H1 (cell line): ENCODE data around the gene CERT1. TPM values are rescaled to one million over a fixed set of nuclear protein-coding genes. Genes with fewer than 3 reads are reported as not detected.

Experiments used
- CTCF ChIA-PET: fragments of 300-600 bp; sonication (Branson Sonifier 250); formaldehyde crosslinking; loops from one replicate; lab custom pipeline; 2021; ENCODE audit not compliant: partially characterized antibody; lab: Charles Lee
- POLR2A ChIA-PET: fragments of 300-600 bp; sonication (Branson Sonifier 250); formaldehyde crosslinking; loops from one replicate; lab custom pipeline; 2021; ENCODE audit warnings: inconsistent platforms; ENCODE audit not compliant: partially characterized antibody; lab: Charles Lee
- DNase-seq, 2 experiments: peaks; one replicate each; pipeline versions ENCODE4 v3.0.0 to v3.0.0-alpha.2; 2010 to 2022; ENCODE audit warnings: low spot score in 2 of 2, low read depth in 1 of 2, mixed read lengths in 1 of 2
- FAIRE-seq: peaks from 2 replicates; lab custom pipeline; 2011; peaks lifted over from hg19 to GRCh38; lab: Jason Lieb, UNC
- H2AFZ ChIP-seq: 2 replicates; pipeline ENCODE4 v1.8.1; 2012; ENCODE audit warnings: low read length, inconsistent platforms
- H2AK5ac ChIP-seq: 2 replicates; pipeline ENCODE4 v1.6.1; 2013; ENCODE audit warnings: low read depth, low read length
- H2BK120ac ChIP-seq: replicated peaks from 2 replicates; pipeline ENCODE3; 2013; ENCODE audit warnings: low read depth, low read length, inconsistent platforms
- H2BK12ac ChIP-seq: 2 replicates; pipeline ENCODE4 v1.6.1; 2013; ENCODE audit warnings: low read depth, low read length
- H2BK15ac ChIP-seq: 2 replicates; pipeline ENCODE4 v1.6.1; 2013; ENCODE audit warnings: low read length
- H2BK20ac ChIP-seq: 2 replicates; pipeline ENCODE4 v1.6.1; 2013; ENCODE audit warnings: low read length
- H2BK5ac ChIP-seq: 2 replicates; pipeline ENCODE4 v1.6.1; 2013; ENCODE audit warnings: low read depth, low read length
- H3K14ac ChIP-seq: 2 replicates; pipeline ENCODE4 v1.6.1; 2013; ENCODE audit warnings: inconsistent platforms; ENCODE audit not compliant: insufficient read length
- H3K18ac ChIP-seq: 2 replicates; pipeline ENCODE4 v1.6.1; 2013; ENCODE audit warnings: low read length; ENCODE audit errors: extremely low read depth
- H3K23ac ChIP-seq: 2 replicates; pipeline ENCODE4 v1.6.1; 2013; ENCODE audit warnings: inconsistent platforms; ENCODE audit not compliant: insufficient read length
- H3K23me2 ChIP-seq: 2 replicates; pipeline ENCODE4 v1.6.1; 2013; ENCODE audit warnings: low read depth, low read length
- H3K27ac ChIP-seq: 2 replicates; pipeline ENCODE4 v1.6.1; 2011; ENCODE audit warnings: low read depth, low read length, inconsistent platforms
- H3K27me3 ChIP-seq, 4 experiments: replicated peaks in 1 of 4; 1 replicate in 1 of 4; 2 replicates in 3 of 4; pipeline versions ENCODE4 v1.6.1 to v1.8.1; 2011 to 2013; ENCODE audit warnings: low read length in 3 of 4, mild to moderate bottlenecking in 3 of 4, inconsistent platforms in 2 of 4, mixed read lengths in 2 of 4, moderate library complexity in 1 of 4; ENCODE audit not compliant: control insufficient read depth in 3 of 4, insufficient read depth in 3 of 4; ENCODE audit errors: extremely low read depth in 1 of 4
- H3K36me3 ChIP-seq, 4 experiments: 2 replicates each; pipeline versions ENCODE4 v1.6.1 to v1.8.1; 2011 to 2013; ENCODE audit warnings: mild to moderate bottlenecking in 4 of 4, low read length in 3 of 4, moderate library complexity in 2 of 4, control low read depth in 1 of 4, inconsistent platforms in 1 of 4; ENCODE audit not compliant: insufficient read depth in 4 of 4, control insufficient read depth in 2 of 4
- H3K4ac ChIP-seq: replicated peaks from 2 replicates; pipeline ENCODE3; 2013; ENCODE audit warnings: low read length, low read depth, mixed read lengths, inconsistent platforms; ENCODE audit not compliant: insufficient read length
- H3K4me1 ChIP-seq, 4 experiments: replicated peaks in 1 of 4; 1 replicate in 1 of 4; 2 replicates in 3 of 4; pipeline versions ENCODE4 v1.6.1 to v1.8.1; 2011 to 2013; ENCODE audit warnings: low read length in 3 of 4, inconsistent platforms in 2 of 4, mixed read lengths in 1 of 4; ENCODE audit not compliant: insufficient read depth in 4 of 4, control insufficient read depth in 3 of 4
- H3K4me2 ChIP-seq, 2 experiments: 2 replicates each; pipeline versions ENCODE4 v1.6.1 to v1.8.1; 2011 to 2013; ENCODE audit warnings: low read depth in 2 of 2, low read length in 2 of 2, control low read depth in 1 of 2, inconsistent platforms in 1 of 2, mild to moderate bottlenecking in 1 of 2; ENCODE audit not compliant: insufficient read depth in 1 of 2
- H3K4me3 ChIP-seq, 4 experiments: fragments of 200-600, 300-600 bp in 1 of 4; sonication (generic), shearing (Covaris generic), sonication (Bioruptor Twin) in 1 of 4; 2 replicates each; pipeline versions ENCODE4 v1.5.1 to v1.8.1; 2011 to 2016; ENCODE audit warnings: low read length in 4 of 4, low read depth in 3 of 4, control low read depth in 2 of 4, inconsistent platforms in 2 of 4, mild to moderate bottlenecking in 2 of 4, mixed read lengths in 1 of 4, moderate library complexity in 1 of 4; ENCODE audit not compliant: insufficient read depth in 2 of 4; ENCODE audit errors: extremely low read depth in 1 of 4
- H3K56ac ChIP-seq: replicated peaks from 2 replicates; pipeline ENCODE3; 2013; ENCODE audit warnings: low read depth, mild to moderate bottlenecking, mixed read lengths, low read length, inconsistent platforms; ENCODE audit not compliant: insufficient read length
- H3K79me1 ChIP-seq: 2 replicates; pipeline ENCODE4 v1.6.1; 2013; ENCODE audit warnings: low read depth, low read length, control low read depth
- H3K79me2 ChIP-seq, 2 experiments: 2 replicates each; pipeline versions ENCODE4 v1.6.1 to v1.8.1; 2012 to 2013; ENCODE audit warnings: low read length in 2 of 2, mild to moderate bottlenecking in 2 of 2, inconsistent platforms in 1 of 2; ENCODE audit not compliant: insufficient read depth in 2 of 2, control insufficient read depth in 1 of 2
- H3K9ac ChIP-seq, 4 experiments: replicated peaks in 1 of 4; 1 replicate in 1 of 4; 2 replicates in 3 of 4; pipeline versions ENCODE4 v1.6.1 to v1.8.1; 2011 to 2013; ENCODE audit warnings: low read depth in 3 of 4, low read length in 3 of 4, control low read depth in 2 of 4, mild to moderate bottlenecking in 2 of 4, moderate library complexity in 2 of 4, inconsistent platforms in 1 of 4; ENCODE audit errors: extremely low read depth in 1 of 4
- H3K9me3 ChIP-seq, 2 experiments: 2 replicates each; pipeline versions ENCODE4 v1.6.1 to v1.8.1; 2012 to 2013; ENCODE audit warnings: mild to moderate bottlenecking in 2 of 2, moderate library complexity in 2 of 2, control low read depth in 1 of 2, inconsistent platforms in 1 of 2, low read depth in 1 of 2, low read length in 1 of 2, mixed read lengths in 1 of 2; ENCODE audit not compliant: insufficient read depth in 2 of 2
- H4K20me1 ChIP-seq, 2 experiments: replicated peaks in 1 of 2; 2 replicates each; pipeline versions ENCODE3 to v1.8.1; 2011 to 2013; ENCODE audit warnings: inconsistent platforms in 2 of 2, low read length in 2 of 2, mild to moderate bottlenecking in 1 of 2; ENCODE audit not compliant: insufficient read depth in 2 of 2, control insufficient read depth in 1 of 2
- H4K5ac ChIP-seq: 2 replicates; pipeline ENCODE4 v1.6.1; 2013; ENCODE audit warnings: low read length, low read depth, mixed read lengths, inconsistent platforms; ENCODE audit not compliant: insufficient read length
- H4K8ac ChIP-seq: 2 replicates; pipeline ENCODE4 v1.8.0; 2013; ENCODE audit warnings: mild to moderate bottlenecking, moderate library complexity, low read length, inconsistent platforms; ENCODE audit not compliant: insufficient read depth; ENCODE audit errors: extremely low read depth
- H4K91ac ChIP-seq: replicated peaks from 2 replicates; pipeline ENCODE3; 2013; ENCODE audit warnings: low read length, mixed read lengths, inconsistent platforms; ENCODE audit not compliant: insufficient read length
- POLR2A ChIP-seq, 2 experiments: IDR thresholded peaks; 1 replicate in 1 of 2; 2 replicates in 1 of 2; pipeline ENCODE4 v1.6.1; 2011; ENCODE audit warnings: low read depth in 2 of 2, low read length in 2 of 2, mild to moderate bottlenecking in 2 of 2; ENCODE audit errors: control extremely low read depth in 1 of 2
- POLR2AphosphoS5 ChIP-seq: IDR thresholded peaks from 2 replicates; pipeline ENCODE4 v1.6.1; 2011; ENCODE audit warnings: low read depth, low read length
- YY1 ChIP-seq: IDR thresholded peaks from 2 replicates; pipeline ENCODE4 v1.6.1; 2011; ENCODE audit warnings: low read depth, mild to moderate bottlenecking, low read length
- WGBS, 2 experiments: shearing (Covaris generic) in 1 of 2; methylation state at CpG; one replicate each; pipeline versions ENCODE4 v1.1.6 to v1.1.7; 2013 to 2015; ENCODE audit warnings: low lambda C conversion rate in 2 of 2, mixed read lengths in 2 of 2, inconsistent platforms in 1 of 2, low coverage in 1 of 2, missing lambda C conversion rate in 1 of 2; ENCODE audit not compliant: insufficient replicate concordance in 2 of 2, insufficient coverage in 1 of 2, insufficient read length in 1 of 2; ENCODE audit errors: extremely low coverage in 1 of 2, missing lambda C conversion rate in 1 of 2; 5-methylcytosine and 5-hydroxymethylcytosine counted together
- polyA plus RNA-seq, 7 experiments: library from polyadenylated mRNA; depleted of rRNA in 3 of 7; stranded (reverse) in 5 of 7; unstranded in 2 of 7; fragments of >200 nt in 5 of 7; fragments of 200-250 nt in 2 of 7; gene quantifications; 1 replicate in 5 of 7; 2 replicates in 1 of 7; 4 replicates in 1 of 7; pipeline versions ENCODE4 v1.2.1 to v1.2.3, GENCODE V29; 2011 to 2013; ENCODE audit warnings: missing spikeins in 2 of 7, mixed read lengths in 2 of 7
- total RNA-seq: library from RNA; stranded (reverse); fragmentation: NEBNext Ultra II Directional; extraction: Animal tissue kit (Norgen Biotek cat#: 25700); gene quantifications from 2 replicates; pipeline ENCODE4 v1.2.1, GENCODE V29; 2021

CERT1 gene
- total and polyA plus RNA-seq, 2 of the 8 experiments (the other 6 are each of a cell fraction or from before 2014, with no cell fraction given): 7.8 to 55.3 TPM

DNA sequence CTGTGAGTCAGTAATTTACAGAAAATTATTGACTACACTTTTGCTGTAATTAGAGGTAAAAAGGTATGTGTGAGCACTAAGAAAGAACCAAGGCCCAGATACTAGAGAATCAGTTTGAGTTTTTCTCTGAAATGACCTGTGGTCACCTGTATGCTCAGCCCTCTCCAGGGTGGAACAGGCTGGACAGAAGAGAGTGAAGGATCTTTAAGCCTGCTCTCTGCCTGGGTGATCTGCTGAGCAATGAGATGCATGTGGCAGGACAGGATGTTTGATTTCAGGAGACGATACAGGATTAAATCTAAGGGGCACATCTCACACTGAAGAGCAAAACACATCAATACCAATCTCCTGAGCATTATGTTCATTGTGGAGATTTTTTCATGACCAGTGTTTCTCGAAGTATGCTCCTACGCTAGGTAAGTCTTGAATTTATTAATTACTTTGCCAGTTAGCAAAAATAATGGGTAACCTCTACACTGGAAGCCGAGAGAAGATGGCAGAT is 148.9 kb downstream of the CERT1 start:
- ChIA-PET POLR2A (interaction anchor here (0.6 to 1.5 kb wide), 3 partner anchors 11 to 361 kb away, joined by 3 to 5 read pairs (median 4); partner anchors contain the start of gene HMGCR), CTCF (interaction anchor here (0.6 kb wide), 1 partner anchor 1490 kb away, joined by 5 read pairs; no protein-coding TSS in a partner anchor)
- Histone ChIP-seq H3K36me3 (peaks cover 21 to 53% (median 36%) of the 10 kb centered on the region in 4 experiments), H3K56ac (no peak overlapping the region), H2BK120ac (no peak overlapping the region), H2BK5ac (no peak overlapping the region), H3K27me3 (no peaks in the 10 kb centered on the region), H2AFZ (no peak overlapping the region), H3K4me2 (no peak overlapping the region), H2BK15ac (no peak overlapping the region), H4K8ac (no peak overlapping the region), H3K9me3 (no peaks in the 10 kb centered on the region), H3K23ac (no peak overlapping the region), H3K27ac (0 out of 2 replicates have a peak overlapping the region, but pooled peaks have one; percentile 13), H4K20me1 (peaks cover 4 to 9% of the 10 kb centered on the region in 2 experiments), H2BK12ac (no peak overlapping the region), H2AK5ac (no peak overlapping the region), H3K4me1 (no peaks in the 10 kb centered on the region), H3K23me2 (no peaks in the 10 kb centered on the region), H3K79me2 (no peaks in the 10 kb centered on the region), H3K14ac (no peak overlapping the region), H4K91ac (no peak overlapping the region), H3K4me3 (no peak overlapping the region), H3K4ac (no peak overlapping the region), H4K5ac (no peak overlapping the region), H3K79me1 (no peaks in the 10 kb centered on the region), H3K9ac (no peak overlapping the region), H3K18ac (no peak overlapping the region), H2BK20ac (no peak overlapping the region)
- no peak for DNase-seq
- no peak for FAIRE-seq
- 93% methylated on average over 4 of the region's 4 CpGs; no CpG with 5 or more reads in 1 of the 2 experiments for WGBS, 2 experiments
- TF ChIP-seq POLR2AphosphoS5 (0 out of 2 replicates have a peak, but pooled peaks have one; percentile 34), POLR2A (IDR thresholded peaks at IDR 0.05; ENCODE audit: control extremely low read depth in 1 of 2, low read depth in 2 of 2, low read length in 2 of 2) (peak; percentile 53 to 59; a peak in 2 of 3 replicates), YY1 (no peak)
